Right cardiac atrium (tissue), 5 donors: Measurements from ENCODE around the gene IQSEC1. TPM values are rescaled to one million over a fixed set of nuclear protein-coding genes. Genes with fewer than 3 reads are reported as not detected.
"Not testable (repeated sequence)": the region's sequence is repeated elsewhere in the genome, so short reads cannot be mapped to it uniquely, and the experiment has no call there.

Experiments used
- ATAC-seq, 2 donors: fragments of 200-7000 bp; cut with Tn5 transposase; one replicate each; pipeline versions ENCODE4 v1.8.0 to v1.9.1; 2020; ENCODE audit warnings: moderate library complexity in 2 of 2, mild to moderate bottlenecking in 1 of 2
- DNase-seq, 3 donors: peaks; one replicate each; pipeline ENCODE4 v3.0.0-alpha.2; 2020
- H3K27ac ChIP-seq: one replicate; pipeline ENCODE4 v1.5.1; 2013; ENCODE audit warnings: mild to moderate bottlenecking, low read length, control low read depth, moderate library complexity
- H3K27me3 ChIP-seq: one replicate; pipeline ENCODE4 v1.6.1; 2013; ENCODE audit not compliant: control insufficient read depth, insufficient read depth
- H3K4me1 ChIP-seq: one replicate; pipeline ENCODE4 v1.6.1; 2013; ENCODE audit warnings: low read length; ENCODE audit not compliant: control insufficient read depth, insufficient read depth
- H3K4me3 ChIP-seq: one replicate; pipeline ENCODE4 v1.5.1; 2013; ENCODE audit warnings: low read length, control low read depth
- H3K9me3 ChIP-seq: one replicate; pipeline ENCODE4 v1.6.1; 2013; ENCODE audit warnings: low read length; ENCODE audit not compliant: control insufficient read depth
- WGBS: extraction: QIAGEN DNeasy Blood & Tissue Kit; methylation state at CpG from one replicate; pipeline ENCODE4 v1.1.7; 2013; 5-methylcytosine and 5-hydroxymethylcytosine counted together
- intact Hi-C, 4 donors: fragments of 100-400 bp; cut with DNase I; formaldehyde crosslinking; loops; one replicate each; pipeline versions ENCODE4 v1.11.0 to v1.14.0; 2022 to 2023
- polyA plus RNA-seq: library from polyadenylated mRNA; stranded (reverse); fragments of 200-250 nt; gene quantifications from one replicate; pipeline ENCODE4 v1.2.3, GENCODE V29; 2013
- total RNA-seq, 4 donors: library from RNA; stranded (reverse); fragmentation: NEBNext Ultra II Directional; extraction: Animal tissue kit (Norgen Biotek cat#: 25700); gene quantifications; one replicate each; pipeline ENCODE4 v1.2.1, GENCODE V29; 2021
- donor health status: healthy with polysubstance abuse.
- donor health status: DM: no; HTN: yes; CAD: no.
- donor health status: DM: no; HTN: no; CAD: no.
- donor health status: DM: no; HTN: yes; CAD: no; lungs with severe emphysema.
- donor health status: DM: yes; HTN: yes; CAD: no.

IQSEC1 gene
- total and polyA plus RNA-seq, 5 donors, result 31.1 to 72.6 (median 61.9) TPM

GRCh38 chr3:12861611-12862010 is 211.6 kb downstream of the IQSEC1 start:
- ATAC-seq (no peak), DNase-seq (no peak)
- no peak overlapping the region for H3K27ac ChIP-seq
- no peak overlapping the region for H3K4me3 ChIP-seq
- H3K27me3 ChIP-seq, result no peaks in the 10 kb centered on the region
- no peaks in the 10 kb centered on the region for H3K9me3 ChIP-seq
- intact Hi-C loops, result loop anchor here in 1 of 4 donors (10.0 kb wide), 1 partner anchor 727 kb away; no protein-coding TSS in a partner anchor
- H3K4me1 ChIP-seq, result no peaks in the 10 kb centered on the region
- WGBS, result 63% methylated on average over 5 of the region's 5 CpGs

- intact Hi-C loops, result loop anchor here in 1 of 4 donors (10.0 kb wide), 1 partner anchor 725 kb away; no protein-coding TSS in a partner anchor
- Histone ChIP-seq H3K27me3 (no peaks in the 10 kb centered on the region), H3K4me1 (no peaks in the 10 kb centered on the region), H3K27ac (no peak overlapping the region), H3K9me3 (no peaks in the 10 kb centered on the region), H3K4me3 (no peak overlapping the region)
- DNase-seq (peak in 1 of 3 donors; percentile 14), ATAC-seq (no peak)
- 67% methylated on average over 7 of the region's 7 CpGs for WGBS
Measured at GRCh38 chr3:12859840-12860239, 213.4 kb downstream of the IQSEC1 start.

GRCh38 chr3:12856626-12857025 is 216.6 kb downstream of the IQSEC1 start:
- intact Hi-C loops, result no loop called here
- WGBS, result 86% methylated on average over 5 of the region's 5 CpGs
- H3K4me3 ChIP-seq, result no peak overlapping the region
- DNase-seq, result peak in 1 of 3 donors; percentile 43
- no peaks in the 10 kb centered on the region for H3K9me3 ChIP-seq
- no peaks in the 10 kb centered on the region for H3K27me3 ChIP-seq
- ATAC-seq, result no peak
- no peaks in the 10 kb centered on the region for H3K4me1 ChIP-seq
- no peak overlapping the region for H3K27ac ChIP-seq

DNA sequence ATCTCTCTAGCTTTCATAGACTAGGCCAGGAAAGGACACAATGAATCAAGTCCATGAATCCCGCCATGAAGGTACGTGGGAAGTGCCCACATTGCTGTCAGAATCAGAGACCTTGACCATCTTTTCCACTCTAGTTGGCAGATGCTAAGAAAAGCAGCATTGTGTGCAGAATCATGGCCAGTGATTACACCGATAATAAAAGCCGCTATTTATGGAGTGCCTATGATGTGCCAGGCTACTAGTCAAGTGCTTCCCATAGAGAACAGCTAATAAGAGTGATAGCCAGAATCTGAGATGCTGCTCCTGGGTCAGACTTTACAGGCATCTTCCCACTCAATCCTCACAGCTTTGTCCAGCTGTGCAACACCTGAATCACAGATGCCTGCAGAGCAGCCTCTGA is 218.7 kb downstream of the IQSEC1 start:
- 67% methylated on average over 4 of the region's 4 CpGs for WGBS
- H3K4me3 ChIP-seq, result no peak overlapping the region
- no peaks in the 10 kb centered on the region for H3K9me3 ChIP-seq
- H3K27ac ChIP-seq, result no peak overlapping the region
- no peaks in the 10 kb centered on the region for H3K27me3 ChIP-seq
- H3K4me1 ChIP-seq, result no peaks in the 10 kb centered on the region
- ATAC-seq, result peak in 1 of 2 donors; percentile 27
- DNase-seq, result no peak
- intact Hi-C loops, result no loop called here

- H3K27ac ChIP-seq, intact Hi-C loops, ATAC-seq: not testable (repeated sequence)
Measured at GRCh38 chr3:12853847-12854246, 219.4 kb downstream of the IQSEC1 start.

DNA sequence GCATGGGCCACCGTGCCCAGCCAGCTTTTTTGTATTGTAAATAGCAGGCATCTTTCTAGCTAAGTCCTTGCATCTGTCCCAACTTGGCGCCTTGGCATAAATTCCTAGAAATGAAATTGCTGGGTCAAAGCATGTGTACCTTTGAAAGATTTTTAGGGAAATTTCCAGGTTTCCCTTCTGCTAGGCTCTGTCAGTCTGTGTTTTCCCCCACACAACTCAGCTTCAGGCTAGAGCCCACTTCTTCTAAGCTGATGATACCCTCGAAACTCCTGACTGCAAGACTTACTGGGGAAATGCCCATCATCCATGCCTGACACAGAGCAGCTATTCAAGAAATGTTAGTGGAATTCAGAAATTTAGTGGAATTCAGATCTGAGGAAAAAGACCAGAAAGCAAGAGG is 221.0 kb downstream of the IQSEC1 start:
- ATAC-seq (no peak), DNase-seq (no peak)
- intact Hi-C loops, result no loop called here
- Histone ChIP-seq H3K9me3 (no peaks in the 10 kb centered on the region), H3K27ac (no peak overlapping the region), H3K27me3 (no peaks in the 10 kb centered on the region), H3K4me1 (no peaks in the 10 kb centered on the region), H3K4me3 (no peak overlapping the region)
- 86% methylated on average over 3 of the region's 3 CpGs for WGBS

More at GRCh38 chr3:12853847-12854246, 219.4 kb downstream of the IQSEC1 start:
- WGBS, result 63% methylated on average over 2 of the region's 2 CpGs
- H3K4me1 ChIP-seq, DNase-seq, H3K27me3 ChIP-seq, H3K9me3 ChIP-seq, H3K4me3 ChIP-seq: not testable (repeated sequence)

Other genes starting within 250 kb of the IQSEC1 start
- 1,000 to 10,000 TPM in 3 of 4 donors, 100 to 1,000 TPM in 1; 993 to 1,089 (median 1,033) TPM for gene RPL32, start 231.9 kb downstream of the IQSEC1 start, total RNA-seq
- gene RPL32, start 231.9 kb downstream of the IQSEC1 start, polyA plus RNA-seq, result 1,539 TPM